VCaP (cell line): ENCODE data around the gene MORN3.

Experiments
- H3K27ac ChIP-seq: fragments of 450-650 bp; 2 replicates; pipeline ENCODE4 v1.5.1; 2017
- TF ChIP-seq, protein P1 (sequence below): fragments of 450-650 bp; conservative IDR thresholded peaks from 2 replicates; pipeline ENCODE4 v1.5.1; 2017; ENCODE audit warnings: mild to moderate bottlenecking, moderate library complexity

MORN3 gene

GRCh38 chr12:121618659-121619233, 50.7 kb downstream of the MORN3 start:
- TF ChIP-seq, protein P1, sequence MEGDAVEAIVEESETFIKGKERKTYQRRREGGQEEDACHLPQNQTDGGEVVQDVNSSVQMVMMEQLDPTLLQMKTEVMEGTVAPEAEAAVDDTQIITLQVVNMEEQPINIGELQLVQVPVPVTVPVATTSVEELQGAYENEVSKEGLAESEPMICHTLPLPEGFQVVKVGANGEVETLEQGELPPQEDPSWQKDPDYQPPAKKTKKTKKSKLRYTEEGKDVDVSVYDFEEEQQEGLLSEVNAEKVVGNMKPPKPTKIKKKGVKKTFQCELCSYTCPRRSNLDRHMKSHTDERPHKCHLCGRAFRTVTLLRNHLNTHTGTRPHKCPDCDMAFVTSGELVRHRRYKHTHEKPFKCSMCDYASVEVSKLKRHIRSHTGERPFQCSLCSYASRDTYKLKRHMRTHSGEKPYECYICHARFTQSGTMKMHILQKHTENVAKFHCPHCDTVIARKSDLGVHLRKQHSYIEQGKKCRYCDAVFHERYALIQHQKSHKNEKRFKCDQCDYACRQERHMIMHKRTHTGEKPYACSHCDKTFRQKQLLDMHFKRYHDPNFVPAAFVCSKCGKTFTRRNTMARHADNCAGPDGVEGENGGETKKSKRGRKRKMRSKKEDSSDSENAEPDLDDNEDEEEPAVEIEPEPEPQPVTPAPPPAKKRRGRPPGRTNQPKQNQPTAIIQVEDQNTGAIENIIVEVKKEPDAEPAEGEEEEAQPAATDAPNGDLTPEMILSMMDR: no peak
- no peak overlapping the region for H3K27ac ChIP-seq

DNA sequence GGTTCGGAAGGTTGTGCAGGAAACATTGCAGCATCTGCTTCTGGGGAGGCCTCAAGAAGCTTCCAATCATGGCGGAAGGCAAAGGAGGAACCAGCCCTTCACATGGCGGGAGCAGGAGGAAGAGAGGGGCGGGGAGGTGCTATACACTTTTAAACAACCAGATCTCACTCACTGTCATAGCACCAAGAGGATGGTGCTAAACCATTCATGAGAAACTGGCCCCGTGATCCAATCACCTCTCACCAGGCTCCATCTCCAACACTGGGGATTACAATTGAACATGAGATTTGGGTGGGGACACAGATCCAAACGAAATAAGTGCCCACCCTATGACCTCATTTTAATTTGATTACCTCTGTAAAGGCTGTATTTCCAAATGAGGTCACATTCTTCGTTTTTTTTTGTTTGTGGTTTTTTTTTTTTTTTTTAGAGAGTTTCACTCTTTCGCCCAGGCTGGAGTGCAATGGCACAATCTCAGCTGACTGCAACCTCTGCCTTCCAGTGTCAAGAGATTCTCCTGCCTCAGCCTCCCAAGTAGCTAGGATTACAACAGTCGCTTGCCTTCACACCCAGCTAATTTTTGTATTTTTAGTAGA, 54.5 kb downstream of the MORN3 start:
- H3K27ac ChIP-seq: no peak overlapping the region
- TF ChIP-seq, protein P1: no peak

GRCh38 chr12:121613462-121613861, 56.0 kb downstream of the MORN3 start:
- no peak overlapping the region for H3K27ac ChIP-seq
- TF ChIP-seq, protein P1: no peak

- TF ChIP-seq, protein P1: no peak
These were observed 58.1 kb downstream of the MORN3 start for GRCh38 chr12:121611306-121611705.

GRCh38 chr12:121610239-121611149, 59.0 kb downstream of the MORN3 start:
- peak overlapping the region; percentile 13 for H3K27ac ChIP-seq
- TF ChIP-seq, protein P1: no peak

More at GRCh38 chr12:121611306-121611705, 58.1 kb downstream of the MORN3 start:
- H3K27ac ChIP-seq: no peak overlapping the region

GRCh38 chr12:121608301-121608700, 61.2 kb downstream of the MORN3 start:
- TF ChIP-seq, protein P1: no peak
- H3K27ac ChIP-seq: no peak overlapping the region

- TF ChIP-seq, protein P1: no peak
- no peak overlapping the region for H3K27ac ChIP-seq
These were observed 65.9 kb downstream of the MORN3 start for GRCh38 chr12:121603581-121603980.
